Measurements from ENCODE around the gene RRBP1.
"Not testable (repeated sequence)": the region's sequence is repeated elsewhere in the genome, so short reads cannot be mapped to it uniquely, and the experiment has no call there.

DNA sequence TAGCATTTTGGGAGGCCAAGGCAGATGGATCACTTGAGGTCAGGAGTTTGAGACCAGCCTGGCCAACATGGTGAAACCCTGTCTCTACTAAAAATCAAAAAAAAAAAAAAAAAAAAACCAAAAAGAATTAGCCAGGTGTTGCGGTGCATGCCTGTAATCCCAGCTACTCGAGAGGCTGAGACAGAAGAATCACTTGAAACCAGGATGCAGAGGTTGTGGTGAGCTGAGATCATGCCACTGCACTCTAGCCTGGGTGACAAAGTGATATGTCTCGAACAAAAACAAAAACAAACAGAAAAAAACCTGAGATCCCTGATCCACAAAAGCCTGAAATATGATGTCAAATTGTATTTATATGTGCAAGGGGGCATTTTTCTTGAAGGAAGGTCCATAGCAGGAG, 25.9 kb upstream of the RRBP1 start:
- TF ChIP-seq, protein P1, sequence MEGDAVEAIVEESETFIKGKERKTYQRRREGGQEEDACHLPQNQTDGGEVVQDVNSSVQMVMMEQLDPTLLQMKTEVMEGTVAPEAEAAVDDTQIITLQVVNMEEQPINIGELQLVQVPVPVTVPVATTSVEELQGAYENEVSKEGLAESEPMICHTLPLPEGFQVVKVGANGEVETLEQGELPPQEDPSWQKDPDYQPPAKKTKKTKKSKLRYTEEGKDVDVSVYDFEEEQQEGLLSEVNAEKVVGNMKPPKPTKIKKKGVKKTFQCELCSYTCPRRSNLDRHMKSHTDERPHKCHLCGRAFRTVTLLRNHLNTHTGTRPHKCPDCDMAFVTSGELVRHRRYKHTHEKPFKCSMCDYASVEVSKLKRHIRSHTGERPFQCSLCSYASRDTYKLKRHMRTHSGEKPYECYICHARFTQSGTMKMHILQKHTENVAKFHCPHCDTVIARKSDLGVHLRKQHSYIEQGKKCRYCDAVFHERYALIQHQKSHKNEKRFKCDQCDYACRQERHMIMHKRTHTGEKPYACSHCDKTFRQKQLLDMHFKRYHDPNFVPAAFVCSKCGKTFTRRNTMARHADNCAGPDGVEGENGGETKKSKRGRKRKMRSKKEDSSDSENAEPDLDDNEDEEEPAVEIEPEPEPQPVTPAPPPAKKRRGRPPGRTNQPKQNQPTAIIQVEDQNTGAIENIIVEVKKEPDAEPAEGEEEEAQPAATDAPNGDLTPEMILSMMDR (IDR thresholded peaks at IDR 0.05), result not testable (repeated sequence)
- not testable (repeated sequence) for TF ChIP-seq POLR2A (IDR thresholded peaks at IDR 0.05)
